GM12878 (cell line): ENCODE results near the gene CFAP74.

Experiments used
- CTCF ChIP-seq, 3 experiments: IDR thresholded peaks in 2 of 3; conservative IDR thresholded peaks in 1 of 3; 2 replicates each; pipeline ENCODE4 v1.5.1; 2011; ENCODE audit warnings: low read depth in 3 of 3, low read length in 3 of 3, mild to moderate bottlenecking in 3 of 3, control low read depth in 2 of 3, moderate library complexity in 2 of 3, inconsistent platforms in 1 of 3, mixed read lengths in 1 of 3; ENCODE audit not compliant: control insufficient read depth in 2 of 3, insufficient read depth in 1 of 3; ENCODE audit errors: extremely low read depth in 1 of 3
- EGR1 ChIP-seq, 2 experiments: IDR thresholded peaks; 1 replicate in 1 of 2; 2 replicates in 1 of 2; pipeline ENCODE4 v1.6.1; 2011 to 2012; ENCODE audit warnings: low read depth in 2 of 2, low read length in 2 of 2, borderline replicate concordance in 1 of 2, mild to moderate bottlenecking in 1 of 2, moderate library complexity in 1 of 2
- ESRRA ChIP-seq: IDR thresholded peaks from 2 replicates; pipeline ENCODE4 v1.6.1; 2012; ENCODE audit warnings: mild to moderate bottlenecking, low read length, improper control_type of control experiment
- EZH2 ChIP-seq: IDR thresholded peaks from 2 replicates; pipeline ENCODE4 v1.6.1; 2012; ENCODE audit warnings: low read depth, mild to moderate bottlenecking, control low read depth, inconsistent platforms, low read length, borderline replicate concordance; ENCODE audit not compliant: control insufficient read depth
- FOS ChIP-seq: IDR thresholded peaks from 3 replicates; pipeline ENCODE4 v1.6.1; 2011; ENCODE audit warnings: borderline replicate concordance; ENCODE audit not compliant: insufficient read length; ENCODE audit errors: extremely low read depth
- JUND ChIP-seq: IDR thresholded peaks from 2 replicates; pipeline ENCODE4 v1.6.1; 2012; ENCODE audit warnings: low read depth, mild to moderate bottlenecking, low read length, improper control_type of control experiment, moderate library complexity
- KLF5 ChIP-seq: fragments of 450-650 bp; IDR thresholded peaks from 2 replicates; pipeline ENCODE4 v1.6.1; 2014; ENCODE audit warnings: mild to moderate bottlenecking; ENCODE audit not compliant: partially characterized antibody
- MXI1 ChIP-seq: fragments of 150-350 bp; IDR thresholded peaks from 2 replicates; pipeline ENCODE4 v1.6.1; 2011; ENCODE audit warnings: low read depth, mild to moderate bottlenecking, inconsistent platforms, low read length, improper control_type of control experiment
- NRF1 ChIP-seq: conservative IDR thresholded peaks from 2 replicates; pipeline ENCODE4 v1.6.1; 2011; ENCODE audit warnings: mild to moderate bottlenecking, low read depth, low read length, improper control_type of control experiment
- POLR2A ChIP-seq: IDR thresholded peaks from 2 replicates; pipeline ENCODE4 v1.6.1; 2011; ENCODE audit warnings: low read depth, mild to moderate bottlenecking, low read length
- RCOR1 ChIP-seq: conservative IDR thresholded peaks from 2 replicates; pipeline ENCODE4 v1.6.1; 2012; ENCODE audit warnings: low read depth, low read length, improper control_type of control experiment
- REST ChIP-seq: IDR thresholded peaks from 2 replicates; pipeline ENCODE4 v1.6.1; 2012; ENCODE audit warnings: mild to moderate bottlenecking, low read depth, low read length
- YBX1 ChIP-seq: fragments of 450-650 bp; IDR thresholded peaks from 2 replicates; pipeline ENCODE4 v1.6.1; 2016; ENCODE audit warnings: antibody characterized with exemption
- TF ChIP-seq, protein P1 (sequence below): fragments of 450-650 bp; IDR thresholded peaks from 2 replicates; pipeline ENCODE4 v1.6.1; 2017; ENCODE audit warnings: mild to moderate bottlenecking, moderate library complexity

- no peak for TF ChIP-seq POLR2A
- TF ChIP-seq JUND = no peak
- no peak for TF ChIP-seq REST
- TF ChIP-seq CTCF (IDR thresholded peaks at IDR 0.05 in 2 of 3, conservative IDR thresholded peaks at IDR 0.05 in 1 of 3; ENCODE audit: control insufficient read depth in 2 of 3, extremely low read depth in 1 of 3, insufficient read depth in 1 of 3, low read depth in 3 of 3, low read length in 3 of 3) = no peak
- TF ChIP-seq EZH2 = no peak
- TF ChIP-seq, protein P1, sequence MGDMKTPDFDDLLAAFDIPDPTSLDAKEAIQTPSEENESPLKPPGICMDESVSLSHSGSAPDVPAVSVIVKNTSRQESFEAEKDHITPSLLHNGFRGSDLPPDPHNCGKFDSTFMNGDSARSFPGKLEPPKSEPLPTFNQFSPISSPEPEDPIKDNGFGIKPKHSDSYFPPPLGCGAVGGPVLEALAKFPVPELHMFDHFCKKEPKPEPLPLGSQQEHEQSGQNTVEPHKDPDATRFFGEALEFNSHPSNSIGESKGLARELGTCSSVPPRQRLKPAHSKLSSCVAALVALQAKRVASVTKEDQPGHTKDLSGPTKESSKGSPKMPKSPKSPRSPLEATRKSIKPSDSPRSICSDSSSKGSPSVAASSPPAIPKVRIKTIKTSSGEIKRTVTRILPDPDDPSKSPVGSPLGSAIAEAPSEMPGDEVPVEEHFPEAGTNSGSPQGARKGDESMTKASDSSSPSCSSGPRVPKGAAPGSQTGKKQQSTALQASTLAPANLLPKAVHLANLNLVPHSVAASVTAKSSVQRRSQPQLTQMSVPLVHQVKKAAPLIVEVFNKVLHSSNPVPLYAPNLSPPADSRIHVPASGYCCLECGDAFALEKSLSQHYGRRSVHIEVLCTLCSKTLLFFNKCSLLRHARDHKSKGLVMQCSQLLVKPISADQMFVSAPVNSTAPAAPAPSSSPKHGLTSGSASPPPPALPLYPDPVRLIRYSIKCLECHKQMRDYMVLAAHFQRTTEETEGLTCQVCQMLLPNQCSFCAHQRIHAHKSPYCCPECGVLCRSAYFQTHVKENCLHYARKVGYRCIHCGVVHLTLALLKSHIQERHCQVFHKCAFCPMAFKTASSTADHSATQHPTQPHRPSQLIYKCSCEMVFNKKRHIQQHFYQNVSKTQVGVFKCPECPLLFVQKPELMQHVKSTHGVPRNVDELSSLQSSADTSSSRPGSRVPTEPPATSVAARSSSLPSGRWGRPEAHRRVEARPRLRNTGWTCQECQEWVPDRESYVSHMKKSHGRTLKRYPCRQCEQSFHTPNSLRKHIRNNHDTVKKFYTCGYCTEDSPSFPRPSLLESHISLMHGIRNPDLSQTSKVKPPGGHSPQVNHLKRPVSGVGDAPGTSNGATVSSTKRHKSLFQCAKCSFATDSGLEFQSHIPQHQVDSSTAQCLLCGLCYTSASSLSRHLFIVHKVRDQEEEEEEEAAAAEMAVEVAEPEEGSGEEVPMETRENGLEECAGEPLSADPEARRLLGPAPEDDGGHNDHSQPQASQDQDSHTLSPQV = no peak
- TF ChIP-seq ESRRA = no peak
- TF ChIP-seq FOS = no peak
- TF ChIP-seq YBX1 = no peak
- TF ChIP-seq RCOR1 = no peak
- TF ChIP-seq KLF5 = no peak
- TF ChIP-seq EGR1 (IDR thresholded peaks at IDR 0.05; ENCODE audit: borderline replicate concordance in 1 of 2, low read depth in 2 of 2, low read length in 2 of 2) = no peak
- TF ChIP-seq MXI1 = no peak
- TF ChIP-seq NRF1 = no peak
These were observed 28.3 kb upstream of the CFAP74 start for GRCh38 chr1:2031546-2032540.
